H1 (cell line): Measurements from ENCODE around the gene KCTD17. TPM values are rescaled to one million over a fixed set of nuclear protein-coding genes. Genes with fewer than 3 reads are reported as not detected.

Source experiments
- CTCF ChIA-PET: fragments of 300-600 bp; sonication (Branson Sonifier 250); formaldehyde crosslinking; loops from one replicate; lab custom pipeline; 2021; ENCODE audit not compliant: partially characterized antibody; lab: Charles Lee
- POLR2A ChIA-PET: fragments of 300-600 bp; sonication (Branson Sonifier 250); formaldehyde crosslinking; loops from one replicate; lab custom pipeline; 2021; ENCODE audit warnings: inconsistent platforms; ENCODE audit not compliant: partially characterized antibody; lab: Charles Lee
- DNase-seq, 2 experiments: peaks; one replicate each; pipeline versions ENCODE4 v3.0.0 to v3.0.0-alpha.2; 2010 to 2022; ENCODE audit warnings: low spot score in 2 of 2, low read depth in 1 of 2, mixed read lengths in 1 of 2
- FAIRE-seq: peaks from 2 replicates; lab custom pipeline; 2011; peaks lifted over from hg19 to GRCh38; lab: Jason Lieb, UNC
- H2AFZ ChIP-seq: 2 replicates; pipeline ENCODE4 v1.8.1; 2012; ENCODE audit warnings: low read length, inconsistent platforms
- H2AK5ac ChIP-seq: 2 replicates; pipeline ENCODE4 v1.6.1; 2013; ENCODE audit warnings: low read depth, low read length
- H2BK120ac ChIP-seq: replicated peaks from 2 replicates; pipeline ENCODE3; 2013; ENCODE audit warnings: low read depth, low read length, inconsistent platforms
- H2BK12ac ChIP-seq: 2 replicates; pipeline ENCODE4 v1.6.1; 2013; ENCODE audit warnings: low read depth, low read length
- H2BK15ac ChIP-seq: 2 replicates; pipeline ENCODE4 v1.6.1; 2013; ENCODE audit warnings: low read length
- H2BK20ac ChIP-seq: 2 replicates; pipeline ENCODE4 v1.6.1; 2013; ENCODE audit warnings: low read length
- H2BK5ac ChIP-seq: 2 replicates; pipeline ENCODE4 v1.6.1; 2013; ENCODE audit warnings: low read depth, low read length
- H3K14ac ChIP-seq: 2 replicates; pipeline ENCODE4 v1.6.1; 2013; ENCODE audit warnings: inconsistent platforms; ENCODE audit not compliant: insufficient read length
- H3K18ac ChIP-seq: 2 replicates; pipeline ENCODE4 v1.6.1; 2013; ENCODE audit warnings: low read length; ENCODE audit errors: extremely low read depth
- H3K23ac ChIP-seq: 2 replicates; pipeline ENCODE4 v1.6.1; 2013; ENCODE audit warnings: inconsistent platforms; ENCODE audit not compliant: insufficient read length
- H3K23me2 ChIP-seq: 2 replicates; pipeline ENCODE4 v1.6.1; 2013; ENCODE audit warnings: low read depth, low read length
- H3K27ac ChIP-seq: 2 replicates; pipeline ENCODE4 v1.6.1; 2011; ENCODE audit warnings: low read depth, low read length, inconsistent platforms
- H3K27me3 ChIP-seq, 4 experiments: replicated peaks in 1 of 4; 1 replicate in 1 of 4; 2 replicates in 3 of 4; pipeline versions ENCODE4 v1.6.1 to v1.8.1; 2011 to 2013; ENCODE audit warnings: low read length in 3 of 4, mild to moderate bottlenecking in 3 of 4, inconsistent platforms in 2 of 4, mixed read lengths in 2 of 4, moderate library complexity in 1 of 4; ENCODE audit not compliant: control insufficient read depth in 3 of 4, insufficient read depth in 3 of 4; ENCODE audit errors: extremely low read depth in 1 of 4
- H3K36me3 ChIP-seq, 4 experiments: 2 replicates each; pipeline versions ENCODE4 v1.6.1 to v1.8.1; 2011 to 2013; ENCODE audit warnings: mild to moderate bottlenecking in 4 of 4, low read length in 3 of 4, moderate library complexity in 2 of 4, control low read depth in 1 of 4, inconsistent platforms in 1 of 4; ENCODE audit not compliant: insufficient read depth in 4 of 4, control insufficient read depth in 2 of 4
- H3K4ac ChIP-seq: replicated peaks from 2 replicates; pipeline ENCODE3; 2013; ENCODE audit warnings: low read length, low read depth, mixed read lengths, inconsistent platforms; ENCODE audit not compliant: insufficient read length
- H3K4me1 ChIP-seq, 4 experiments: replicated peaks in 1 of 4; 1 replicate in 1 of 4; 2 replicates in 3 of 4; pipeline versions ENCODE4 v1.6.1 to v1.8.1; 2011 to 2013; ENCODE audit warnings: low read length in 3 of 4, inconsistent platforms in 2 of 4, mixed read lengths in 1 of 4; ENCODE audit not compliant: insufficient read depth in 4 of 4, control insufficient read depth in 3 of 4
- H3K4me2 ChIP-seq, 2 experiments: 2 replicates each; pipeline versions ENCODE4 v1.6.1 to v1.8.1; 2011 to 2013; ENCODE audit warnings: low read depth in 2 of 2, low read length in 2 of 2, control low read depth in 1 of 2, inconsistent platforms in 1 of 2, mild to moderate bottlenecking in 1 of 2; ENCODE audit not compliant: insufficient read depth in 1 of 2
- H3K4me3 ChIP-seq, 4 experiments: fragments of 200-600, 300-600 bp in 1 of 4; sonication (generic), shearing (Covaris generic), sonication (Bioruptor Twin) in 1 of 4; 2 replicates each; pipeline versions ENCODE4 v1.5.1 to v1.8.1; 2011 to 2016; ENCODE audit warnings: low read length in 4 of 4, low read depth in 3 of 4, control low read depth in 2 of 4, inconsistent platforms in 2 of 4, mild to moderate bottlenecking in 2 of 4, mixed read lengths in 1 of 4, moderate library complexity in 1 of 4; ENCODE audit not compliant: insufficient read depth in 2 of 4; ENCODE audit errors: extremely low read depth in 1 of 4
- H3K56ac ChIP-seq: replicated peaks from 2 replicates; pipeline ENCODE3; 2013; ENCODE audit warnings: low read depth, mild to moderate bottlenecking, mixed read lengths, low read length, inconsistent platforms; ENCODE audit not compliant: insufficient read length
- H3K79me1 ChIP-seq: 2 replicates; pipeline ENCODE4 v1.6.1; 2013; ENCODE audit warnings: low read depth, low read length, control low read depth
- H3K79me2 ChIP-seq, 2 experiments: 2 replicates each; pipeline versions ENCODE4 v1.6.1 to v1.8.1; 2012 to 2013; ENCODE audit warnings: low read length in 2 of 2, mild to moderate bottlenecking in 2 of 2, inconsistent platforms in 1 of 2; ENCODE audit not compliant: insufficient read depth in 2 of 2, control insufficient read depth in 1 of 2
- H3K9ac ChIP-seq, 4 experiments: replicated peaks in 1 of 4; 1 replicate in 1 of 4; 2 replicates in 3 of 4; pipeline versions ENCODE4 v1.6.1 to v1.8.1; 2011 to 2013; ENCODE audit warnings: low read depth in 3 of 4, low read length in 3 of 4, control low read depth in 2 of 4, mild to moderate bottlenecking in 2 of 4, moderate library complexity in 2 of 4, inconsistent platforms in 1 of 4; ENCODE audit errors: extremely low read depth in 1 of 4
- H3K9me3 ChIP-seq, 2 experiments: 2 replicates each; pipeline versions ENCODE4 v1.6.1 to v1.8.1; 2012 to 2013; ENCODE audit warnings: mild to moderate bottlenecking in 2 of 2, moderate library complexity in 2 of 2, control low read depth in 1 of 2, inconsistent platforms in 1 of 2, low read depth in 1 of 2, low read length in 1 of 2, mixed read lengths in 1 of 2; ENCODE audit not compliant: insufficient read depth in 2 of 2
- H4K20me1 ChIP-seq, 2 experiments: replicated peaks in 1 of 2; 2 replicates each; pipeline versions ENCODE3 to v1.8.1; 2011 to 2013; ENCODE audit warnings: inconsistent platforms in 2 of 2, low read length in 2 of 2, mild to moderate bottlenecking in 1 of 2; ENCODE audit not compliant: insufficient read depth in 2 of 2, control insufficient read depth in 1 of 2
- H4K5ac ChIP-seq: 2 replicates; pipeline ENCODE4 v1.6.1; 2013; ENCODE audit warnings: low read length, low read depth, mixed read lengths, inconsistent platforms; ENCODE audit not compliant: insufficient read length
- H4K8ac ChIP-seq: 2 replicates; pipeline ENCODE4 v1.8.0; 2013; ENCODE audit warnings: mild to moderate bottlenecking, moderate library complexity, low read length, inconsistent platforms; ENCODE audit not compliant: insufficient read depth; ENCODE audit errors: extremely low read depth
- H4K91ac ChIP-seq: replicated peaks from 2 replicates; pipeline ENCODE3; 2013; ENCODE audit warnings: low read length, mixed read lengths, inconsistent platforms; ENCODE audit not compliant: insufficient read length
- BRCA1 ChIP-seq: IDR thresholded peaks from 2 replicates; pipeline ENCODE4 v1.6.1; 2012; ENCODE audit warnings: low read depth, low read length, improper control_type of control experiment
- CHD1 ChIP-seq: IDR thresholded peaks from 2 replicates; pipeline ENCODE4 v1.6.1; 2012; ENCODE audit warnings: low read depth, low read length, improper control_type of control experiment
- E2F6 ChIP-seq: IDR thresholded peaks from 2 replicates; pipeline ENCODE4 v1.6.1; 2012; ENCODE audit warnings: inconsistent platforms
- EP300 ChIP-seq, 2 experiments: IDR thresholded peaks; 1 replicate in 1 of 2; 2 replicates in 1 of 2; pipeline ENCODE4 v1.6.1; 2011 to 2012; ENCODE audit warnings: low read depth in 2 of 2, low read length in 2 of 2, mild to moderate bottlenecking in 2 of 2, borderline replicate concordance in 1 of 2, inconsistent platforms in 1 of 2, moderate library complexity in 1 of 2
- GABPA ChIP-seq: IDR thresholded peaks from 2 replicates; pipeline ENCODE4 v1.6.1; 2011; ENCODE audit warnings: mild to moderate bottlenecking, low read length, moderate library complexity, borderline replicate concordance; ENCODE audit not compliant: insufficient read depth
- MAFK ChIP-seq: IDR thresholded peaks from 2 replicates; pipeline ENCODE4 v1.6.1; 2012; ENCODE audit warnings: low read depth, mild to moderate bottlenecking, improper control_type of control experiment, low read length
- RBBP5 ChIP-seq: IDR thresholded peaks from 2 replicates; pipeline ENCODE4 v1.7.1; 2012; ENCODE audit warnings: low read depth, mild to moderate bottlenecking, inconsistent platforms, low read length, moderate library complexity, borderline replicate concordance
- SIN3A ChIP-seq, 2 experiments: IDR thresholded peaks in 1 of 2; conservative IDR thresholded peaks in 1 of 2; 2 replicates each; pipeline ENCODE4 v1.6.1; 2011 to 2012; ENCODE audit warnings: low read length in 2 of 2, improper control_type of control experiment in 1 of 2, low read depth in 1 of 2, mild to moderate bottlenecking in 1 of 2
- SP4 ChIP-seq: IDR thresholded peaks from 2 replicates; pipeline ENCODE4 v1.6.1; 2012; ENCODE audit warnings: low read length, inconsistent platforms
- SUZ12 ChIP-seq: fragments of 200-600 bp; sonication (generic); IDR thresholded peaks from 2 replicates; pipeline ENCODE4 v1.6.1; 2012; ENCODE audit warnings: mild to moderate bottlenecking, inconsistent platforms, low read length, moderate library complexity, mixed read lengths
- TAF1 ChIP-seq: IDR thresholded peaks from 2 replicates; pipeline ENCODE4 v1.6.1; 2011; ENCODE audit warnings: mild to moderate bottlenecking, low read depth, low read length
- TAF7 ChIP-seq: optimal IDR thresholded peaks from 2 replicates; pipeline ENCODE3; 2011; ENCODE audit warnings: low read depth, mild to moderate bottlenecking, inconsistent platforms, low read length, moderate library complexity, borderline replicate concordance
- ZNF274 ChIP-seq: IDR thresholded peaks from 2 replicates; pipeline ENCODE4 v1.7.0; 2012; ENCODE audit warnings: low read length, borderline replicate concordance; ENCODE audit errors: extremely low read depth
- WGBS, 2 experiments: shearing (Covaris generic) in 1 of 2; methylation state at CpG; one replicate each; pipeline versions ENCODE4 v1.1.6 to v1.1.7; 2013 to 2015; ENCODE audit warnings: low lambda C conversion rate in 2 of 2, mixed read lengths in 2 of 2, inconsistent platforms in 1 of 2, low coverage in 1 of 2, missing lambda C conversion rate in 1 of 2; ENCODE audit not compliant: insufficient replicate concordance in 2 of 2, insufficient coverage in 1 of 2, insufficient read length in 1 of 2; ENCODE audit errors: extremely low coverage in 1 of 2, missing lambda C conversion rate in 1 of 2; 5-methylcytosine and 5-hydroxymethylcytosine counted together
- polyA plus RNA-seq, 7 experiments: library from polyadenylated mRNA; depleted of rRNA in 3 of 7; stranded (reverse) in 5 of 7; unstranded in 2 of 7; fragments of >200 nt in 5 of 7; fragments of 200-250 nt in 2 of 7; gene quantifications; 1 replicate in 5 of 7; 2 replicates in 1 of 7; 4 replicates in 1 of 7; pipeline versions ENCODE4 v1.2.1 to v1.2.3, GENCODE V29; 2011 to 2013; ENCODE audit warnings: missing spikeins in 2 of 7, mixed read lengths in 2 of 7
- total RNA-seq: library from RNA; stranded (reverse); fragmentation: NEBNext Ultra II Directional; extraction: Animal tissue kit (Norgen Biotek cat#: 25700); gene quantifications from 2 replicates; pipeline ENCODE4 v1.2.1, GENCODE V29; 2021

Gene KCTD17
- total and polyA plus RNA-seq, 2 of the 8 experiments (the other 6 are each of a cell fraction or from before 2014, with no cell fraction given): 39.4 to 44.0 TPM

- FAIRE-seq: no peak
- H3K27ac ChIP-seq: no peak overlapping the region
- H3K23ac ChIP-seq: no peak overlapping the region
- DNase-seq: no peak
- no peak overlapping the region for H4K8ac ChIP-seq
- no peak overlapping the region for H3K4ac ChIP-seq
- no peak overlapping the region for H3K14ac ChIP-seq
- no peak overlapping the region for H2BK20ac ChIP-seq
- WGBS, 2 experiments: 93% methylated on average over 10 of the region's 10 CpGs; no CpG with 5 or more reads in 1 of the 2 experiments
- H3K79me2 ChIP-seq: peaks cover 0 to 21% of the 10 kb centered on the region in 2 experiments; a peak in 3 of 4 replicates
- H4K5ac ChIP-seq: no peak overlapping the region
- no peaks in the 10 kb centered on the region; the same call in none of the 2 replicates for H3K79me1 ChIP-seq
- H3K9me3 ChIP-seq: no peaks in the 10 kb centered on the region
- H3K4me2 ChIP-seq: peak overlapping the region in 1 of 2 experiments; percentile 89; a peak in 1 of 4 replicates
- H3K9ac ChIP-seq: no peak overlapping the region
- no peak overlapping the region for H2BK12ac ChIP-seq
- H3K56ac ChIP-seq: no peak overlapping the region
- H2AK5ac ChIP-seq: no peak overlapping the region
- no peak overlapping the region for H3K4me3 ChIP-seq
- no peak overlapping the region for H2BK120ac ChIP-seq
- CTCF ChIA-PET: interaction anchor here (0.7 to 1.5 kb wide), 4 partner anchors 9 to 319 kb away, joined by 3 to 4 read pairs (median 4); a partner anchor contains a TSS
- H2BK15ac ChIP-seq: no peak overlapping the region
- peaks cover 11% of the 10 kb centered on the region for H3K23me2 ChIP-seq
- H3K36me3 ChIP-seq: peaks cover 0 to 13% (median 1%) of the 10 kb centered on the region in 4 experiments; a peak in 2 of 8 replicates
- POLR2A ChIA-PET: interaction anchor here (1.0 to 4.3 kb wide), 4 partner anchors 9 to 129 kb away, joined by 3 to 33 read pairs (median 6); no protein-coding TSS in a partner anchor
- no peaks in the 10 kb centered on the region for H3K27me3 ChIP-seq
- peaks cover 0 to 20% (median 8%) of the 10 kb centered on the region in 4 experiments; a peak in 6 of 7 replicates for H3K4me1 ChIP-seq
- no peak overlapping the region for H2BK5ac ChIP-seq
- peaks cover 6 to 26% of the 10 kb centered on the region in 2 experiments for H4K20me1 ChIP-seq
- H3K18ac ChIP-seq: no peak overlapping the region
- H2AFZ ChIP-seq: no peak overlapping the region
- no peak overlapping the region for H4K91ac ChIP-seq
- TF ChIP-seq ZNF274 (no peak), SIN3A (conservative IDR thresholded peaks at IDR 0.05 in 1 of 2, IDR thresholded peaks at IDR 0.05 in 1 of 2; ENCODE audit: low read depth in 1 of 2, low read length in 2 of 2) (no peak), RBBP5 (no peak), TAF7 (no peak), MAFK (no peak), BRCA1 (no peak), GABPA (no peak), E2F6 (no peak), SUZ12 (no peak), CHD1 (no peak), TAF1 (no peak), SP4 (no peak), EP300 (IDR thresholded peaks at IDR 0.05; ENCODE audit: borderline replicate concordance in 1 of 2, low read depth in 2 of 2, low read length in 2 of 2) (no peak)
These were observed 34.2 kb upstream of the KCTD17 start for GRCh38 chr22:37017356-37017755.
